Mucosa of rectum (tissue), 2 donors: Measurements from ENCODE around the gene SLC15A3.
"Not testable (repeated sequence)": the region's sequence is repeated elsewhere in the genome, so short reads cannot be mapped to it uniquely, and the experiment has no call there.

Experiments
- H3K27ac ChIP-seq, 2 donors: one replicate each; pipeline ENCODE4 v1.7.0; 2013; ENCODE audit warnings: inconsistent platforms in 2 of 2, low read depth in 2 of 2, low read length in 2 of 2
- H3K27me3 ChIP-seq, 2 donors: one replicate each; pipeline ENCODE4 v1.7.0; 2013; ENCODE audit warnings: low read length in 2 of 2; ENCODE audit not compliant: control insufficient read depth in 2 of 2, insufficient read depth in 2 of 2
- H3K36me3 ChIP-seq, 2 donors: one replicate each; pipeline ENCODE4 v1.7.0; 2013; ENCODE audit warnings: low read length in 2 of 2; ENCODE audit not compliant: control insufficient read depth in 2 of 2, insufficient read depth in 2 of 2
- H3K4me1 ChIP-seq, 2 donors: one replicate each; pipeline ENCODE4 v1.7.0; 2013; ENCODE audit warnings: low read length in 2 of 2, mild to moderate bottlenecking in 1 of 2; ENCODE audit not compliant: control insufficient read depth in 2 of 2, insufficient read depth in 2 of 2
- H3K4me3 ChIP-seq, 2 donors: one replicate each; pipeline ENCODE4 v1.7.0; 2013; ENCODE audit warnings: low read length in 2 of 2
- H3K9ac ChIP-seq, 2 donors: one replicate each; pipeline ENCODE4 v1.7.0; 2013; ENCODE audit warnings: low read length in 2 of 2, low read depth in 1 of 2, mild to moderate bottlenecking in 1 of 2
- H3K9me3 ChIP-seq, 2 donors: one replicate each; pipeline ENCODE4 v1.7.0; 2013; ENCODE audit warnings: low read length in 2 of 2; ENCODE audit not compliant: control insufficient read depth in 2 of 2
- donor health status: healthy.
- donor health status: Normal muscosa, but diverticular disease.

Gene SLC15A3

GRCh38 chr11:60912223-60912850 lies 39.6 kb downstream of the SLC15A3 start:
- no peaks in the 10 kb centered on the region for H3K9me3 ChIP-seq
- no peak overlapping the region for H3K9ac ChIP-seq
- H3K27me3 ChIP-seq: no peaks in the 10 kb centered on the region
- no peaks in the 10 kb centered on the region for H3K36me3 ChIP-seq
- H3K27ac ChIP-seq: no peak overlapping the region
- H3K4me1 ChIP-seq: peaks cover 22 to 25% of the 10 kb centered on the region in 2 donors
- H3K4me3 ChIP-seq: no peak overlapping the region

GRCh38 chr11:60910711-60911380 lies 41.1 kb downstream of the SLC15A3 start:
- peaks cover 19 to 24% of the 10 kb centered on the region in 2 donors for H3K4me1 ChIP-seq
- H3K27ac ChIP-seq: peak overlapping the region in 1 of 2 donors; percentile 14
- no peak overlapping the region for H3K4me3 ChIP-seq
- no peak overlapping the region for H3K9ac ChIP-seq
- H3K9me3 ChIP-seq: no peaks in the 10 kb centered on the region
- no peaks in the 10 kb centered on the region for H3K27me3 ChIP-seq
- no peaks in the 10 kb centered on the region for H3K36me3 ChIP-seq

- no peaks in the 10 kb centered on the region for H3K9me3 ChIP-seq
- H3K36me3 ChIP-seq: no peaks in the 10 kb centered on the region
- no peak overlapping the region for H3K4me3 ChIP-seq
- H3K27me3 ChIP-seq: no peaks in the 10 kb centered on the region
- peaks cover 14 to 20% of the 10 kb centered on the region in 2 donors for H3K4me1 ChIP-seq
- H3K9ac ChIP-seq: no peak overlapping the region
- H3K27ac ChIP-seq: peak overlapping the region in 1 of 2 donors; percentile 44
Observed at GRCh38 chr11:60910281-60910687, 41.7 kb downstream of the SLC15A3 start.

GRCh38 chr11:60909680-60910280 lies 42.2 kb downstream of the SLC15A3 start:
- not testable (repeated sequence) for H3K36me3 ChIP-seq, H3K27me3 ChIP-seq, H3K9me3 ChIP-seq, H3K9ac ChIP-seq, H3K4me3 ChIP-seq
- Histone ChIP-seq H3K27ac (peak overlapping the region in 1 of 2 donors; percentile 44), H3K4me1 (peaks cover 15 to 20% of the 10 kb centered on the region in 2 donors)

- H3K9ac ChIP-seq: no peak overlapping the region
- no peak overlapping the region for H3K27ac ChIP-seq
- peaks cover 18 to 24% of the 10 kb centered on the region in 2 donors for H3K4me1 ChIP-seq
- no peaks in the 10 kb centered on the region for H3K9me3 ChIP-seq
- H3K36me3 ChIP-seq: no peaks in the 10 kb centered on the region
- no peak overlapping the region for H3K4me3 ChIP-seq
- no peaks in the 10 kb centered on the region for H3K27me3 ChIP-seq
Observed at GRCh38 chr11:60908803-60909202, 43.2 kb downstream of the SLC15A3 start.

GRCh38 chr11:60906132-60906972 lies 45.6 kb downstream of the SLC15A3 start, which contains the start of gene PRPF19:
TSS of gene PRPF19 (minus strand) at chr11:60906585. CDS start at chr11:60906382, 203 bp downstream.
- H3K4me1 ChIP-seq: peaks cover 12 to 21% of the 10 kb centered on the region in 2 donors
- no peaks in the 10 kb centered on the region for H3K9me3 ChIP-seq

GRCh38 chr11:60905551-60906113 lies 46.3 kb downstream of the SLC15A3 start:
- Histone ChIP-seq H3K9ac (peak overlapping the region; percentile 80 to 90), H3K4me1 (peaks cover 12 to 19% of the 10 kb centered on the region in 2 donors), H3K36me3 (peaks cover 26 to 30% of the 10 kb centered on the region in 2 donors), H3K4me3 (peak overlapping the region; percentile 75 to 95), H3K9me3 (no peaks in the 10 kb centered on the region), H3K27me3 (no peaks in the 10 kb centered on the region), H3K27ac (peak overlapping the region; percentile 89 to 91)

More at GRCh38 chr11:60906132-60906972, 45.6 kb downstream of the SLC15A3 start, which contains the start of gene PRPF19:
- Histone ChIP-seq H3K27me3 (no peaks in the 10 kb centered on the region), H3K9ac (peak within 1 kb of the TSS; percentile 86 to 90), H3K27ac (peak within 1 kb of the TSS; percentile 89 to 91), H3K4me3 (peak within 1 kb of the TSS; percentile 75 to 95), H3K36me3 (peaks cover 20 to 23% of the 10 kb centered on the region in 2 donors)

GRCh38 chr11:60905047-60905446 lies 46.9 kb downstream of the SLC15A3 start:
- H3K27ac ChIP-seq: peak overlapping the region in 1 of 2 donors; percentile 89
- H3K9ac ChIP-seq: peak overlapping the region; percentile 80 to 90

GRCh38 chr11:60902625-60903024 lies 49.4 kb downstream of the SLC15A3 start:
- Histone ChIP-seq H3K27me3 (no peaks in the 10 kb centered on the region), H3K27ac (no peak overlapping the region), H3K4me1 (peaks cover 12 to 23% of the 10 kb centered on the region in 2 donors), H3K9me3 (no peaks in the 10 kb centered on the region), H3K36me3 (peaks cover 50 to 56% of the 10 kb centered on the region in 2 donors), H3K4me3 (no peak overlapping the region), H3K9ac (no peak overlapping the region)

More at GRCh38 chr11:60905047-60905446, 46.9 kb downstream of the SLC15A3 start:
- H3K36me3 ChIP-seq: peaks cover 32 to 36% of the 10 kb centered on the region in 2 donors
- H3K27me3 ChIP-seq: no peaks in the 10 kb centered on the region
- H3K4me3 ChIP-seq: peak overlapping the region; percentile 75 to 95
- H3K4me1 ChIP-seq: peaks cover 12 to 18% of the 10 kb centered on the region in 2 donors
- no peaks in the 10 kb centered on the region for H3K9me3 ChIP-seq
